Stimulated activated CD4-positive, alpha-beta T cell treated with anti-CD3 and anti-CD28 coated beads, Interleukin-15, amount 100 ng/mL, for 1 hour (primary cell): ENCODE measurements around the gene ZBTB24.

ENCODE experiments used
- DNase-seq, 2 donors: peaks; one replicate each; pipeline ENCODE4 v3.0.0-alpha.2; 2020; ENCODE audit warnings: low read depth in 1 of 2, low spot score in 1 of 2

The ZBTB24 gene

DNA sequence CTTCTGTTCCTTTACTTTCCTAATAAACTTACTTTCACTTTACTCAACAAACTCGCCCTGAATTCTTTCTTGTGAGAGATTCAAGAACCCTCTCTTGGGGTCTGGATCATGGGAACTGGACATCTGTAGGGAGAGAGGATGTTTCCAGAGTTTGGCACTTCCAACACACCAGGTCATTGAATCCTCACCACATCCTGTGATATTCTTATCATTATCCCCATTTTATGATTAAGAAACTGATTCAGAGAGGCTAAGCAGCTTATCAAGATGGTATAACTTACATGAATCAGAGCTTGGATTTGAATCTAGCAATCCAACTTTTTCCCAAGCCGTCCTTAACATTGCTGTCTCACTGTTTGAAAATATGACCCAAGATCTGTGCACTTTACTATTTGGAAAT, 58.1 kb downstream of the ZBTB24 start:
- DNase-seq, result no peak

DNA sequence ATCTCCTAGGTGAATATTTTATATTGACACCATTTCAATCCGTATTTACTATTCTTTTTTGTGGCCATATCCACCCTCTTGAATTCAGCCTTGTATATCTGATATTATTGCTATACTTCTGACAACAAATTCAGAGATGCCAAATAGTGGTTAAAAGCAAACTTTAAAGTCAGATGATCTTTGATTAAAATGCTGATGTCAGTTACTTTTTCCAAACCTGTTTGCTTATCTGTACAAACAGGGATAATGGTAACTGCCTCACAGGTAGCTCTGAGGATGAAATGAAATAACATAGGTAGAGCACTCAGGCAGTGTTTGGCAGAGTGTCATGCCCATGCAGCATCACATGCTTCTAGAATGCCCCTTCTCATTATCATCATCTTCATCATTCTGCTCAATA, 61.8 kb downstream of the ZBTB24 start:
- no peak for DNase-seq

DNA sequence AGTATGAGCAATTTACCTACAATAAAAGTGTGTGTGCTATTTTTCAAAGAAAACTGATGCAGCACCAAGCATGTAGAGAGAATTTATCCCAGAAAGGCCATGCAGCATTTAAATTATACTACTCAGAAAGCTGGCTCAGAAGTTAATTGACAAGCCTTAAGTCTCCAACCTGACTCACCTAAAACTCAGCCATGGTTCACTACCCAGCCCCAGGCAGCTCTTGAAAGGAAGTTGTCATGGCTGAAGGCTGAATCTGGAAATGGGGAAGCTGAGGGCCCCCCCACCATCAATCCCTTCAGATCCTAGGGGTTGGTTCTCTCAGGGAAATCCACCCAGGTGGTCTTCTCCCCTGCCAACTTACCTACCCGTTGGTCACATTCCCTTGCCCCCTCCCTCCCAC, 62.3 kb downstream of the ZBTB24 start:
- no peak for DNase-seq

DNA sequence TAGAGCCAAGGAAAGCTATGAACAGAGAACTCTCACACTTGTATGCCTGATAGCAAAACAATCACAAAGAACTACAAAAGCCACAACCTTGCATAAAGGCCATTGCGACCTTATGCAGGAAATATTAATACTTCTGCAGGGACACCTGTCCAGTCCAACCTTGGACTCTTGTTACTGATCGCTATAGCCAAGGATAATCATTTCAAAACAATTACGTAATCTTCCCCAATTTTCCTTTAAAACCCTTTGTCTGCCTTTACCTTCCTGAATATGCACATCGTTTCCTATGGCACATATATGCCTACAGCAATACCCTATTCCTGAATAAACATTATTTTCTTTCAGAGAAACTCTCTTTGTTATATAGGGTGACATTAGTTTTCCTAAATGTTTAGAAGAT, 65.4 kb downstream of the ZBTB24 start:
- no peak for DNase-seq
